LNCAP (cell line): ENCODE measurements around the gene FTO.

Experiments
- TF ChIP-seq, protein P1 (sequence below): fragments of 450-650 bp; IDR thresholded peaks from 2 replicates; pipeline ENCODE4 v1.5.1; 2017; ENCODE audit warnings: mild to moderate bottlenecking

FTO gene

DNA sequence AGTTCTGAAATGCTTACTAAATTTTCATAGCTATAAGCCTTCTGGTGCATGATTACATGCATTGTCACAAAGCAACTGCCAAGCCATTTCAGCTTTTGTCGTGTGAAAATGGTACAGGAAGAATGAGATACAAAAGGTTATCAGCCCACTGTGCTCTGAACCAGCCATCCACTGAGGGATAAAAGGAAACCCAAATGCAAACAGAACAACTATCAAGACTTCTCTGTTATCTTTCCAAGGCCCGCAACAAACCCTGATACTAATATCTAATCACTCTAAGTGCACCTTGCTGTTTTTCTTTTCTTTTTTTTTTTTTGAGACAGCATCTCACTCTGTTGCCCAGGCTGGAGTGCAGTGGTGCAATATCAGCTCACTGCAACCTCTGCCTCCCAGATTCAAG lies 109.0 kb downstream of the FTO start:
- TF ChIP-seq, protein P1, sequence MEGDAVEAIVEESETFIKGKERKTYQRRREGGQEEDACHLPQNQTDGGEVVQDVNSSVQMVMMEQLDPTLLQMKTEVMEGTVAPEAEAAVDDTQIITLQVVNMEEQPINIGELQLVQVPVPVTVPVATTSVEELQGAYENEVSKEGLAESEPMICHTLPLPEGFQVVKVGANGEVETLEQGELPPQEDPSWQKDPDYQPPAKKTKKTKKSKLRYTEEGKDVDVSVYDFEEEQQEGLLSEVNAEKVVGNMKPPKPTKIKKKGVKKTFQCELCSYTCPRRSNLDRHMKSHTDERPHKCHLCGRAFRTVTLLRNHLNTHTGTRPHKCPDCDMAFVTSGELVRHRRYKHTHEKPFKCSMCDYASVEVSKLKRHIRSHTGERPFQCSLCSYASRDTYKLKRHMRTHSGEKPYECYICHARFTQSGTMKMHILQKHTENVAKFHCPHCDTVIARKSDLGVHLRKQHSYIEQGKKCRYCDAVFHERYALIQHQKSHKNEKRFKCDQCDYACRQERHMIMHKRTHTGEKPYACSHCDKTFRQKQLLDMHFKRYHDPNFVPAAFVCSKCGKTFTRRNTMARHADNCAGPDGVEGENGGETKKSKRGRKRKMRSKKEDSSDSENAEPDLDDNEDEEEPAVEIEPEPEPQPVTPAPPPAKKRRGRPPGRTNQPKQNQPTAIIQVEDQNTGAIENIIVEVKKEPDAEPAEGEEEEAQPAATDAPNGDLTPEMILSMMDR, result no peak

DNA sequence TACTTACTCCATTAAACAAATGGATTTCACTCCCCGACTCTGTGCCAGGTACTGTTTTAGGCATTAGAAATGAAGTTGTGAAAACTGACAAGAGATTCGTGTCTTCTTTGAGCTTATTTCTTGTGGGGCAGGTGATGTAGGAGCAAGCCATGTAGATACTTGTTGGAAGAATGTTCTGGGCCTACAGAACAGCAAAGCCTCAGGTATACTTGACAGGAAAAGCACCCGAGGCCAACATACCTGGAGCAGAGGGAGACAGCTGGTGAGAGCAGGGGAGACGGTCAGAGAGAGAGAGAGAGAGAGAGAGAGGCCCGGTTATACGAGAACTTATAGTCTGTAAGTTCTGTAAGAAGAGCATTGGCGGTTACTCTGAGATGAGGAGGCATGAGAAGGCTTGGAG lies 110.8 kb downstream of the FTO start:
- TF ChIP-seq, protein P1, result no peak

GRCh38 chr16:53816211-53816836 lies 112.4 kb downstream of the FTO start:
- TF ChIP-seq, protein P1, result no peak

- TF ChIP-seq, protein P1, result no peak
Measured at GRCh38 chr16:53817117-53817755, 113.3 kb downstream of the FTO start.

DNA sequence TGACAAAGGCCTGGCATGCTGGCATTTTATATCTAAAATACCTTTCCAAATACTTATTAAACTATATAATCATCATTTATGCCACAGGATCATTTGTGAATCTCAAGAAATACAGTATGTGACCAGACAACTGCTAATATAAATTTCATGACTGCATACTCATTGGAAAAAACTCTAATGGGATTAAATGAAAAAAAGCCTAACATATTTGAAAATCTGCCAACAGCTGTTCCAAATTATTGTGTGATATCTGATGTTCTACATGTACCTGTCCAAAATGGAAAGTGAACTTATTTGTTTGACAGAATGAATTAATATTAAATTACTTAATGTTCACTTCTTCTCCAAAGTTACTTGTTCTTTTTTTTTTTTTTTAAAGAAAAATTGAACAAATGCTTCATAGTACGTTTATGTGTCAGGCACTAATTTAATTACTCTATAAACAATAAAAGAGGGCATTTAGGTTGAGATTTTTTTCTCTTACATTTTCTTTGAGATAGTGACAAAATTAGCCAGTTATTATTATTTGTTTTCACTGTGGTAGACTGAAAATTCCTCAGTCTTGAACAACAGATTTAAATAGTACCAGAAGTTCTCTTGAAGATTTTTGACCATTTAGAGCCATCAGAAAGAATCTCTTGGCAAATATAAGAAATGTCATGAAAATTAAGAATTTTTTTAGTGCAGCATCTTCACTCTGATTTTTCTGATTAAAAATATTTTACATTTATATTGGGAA lies 114.0 kb downstream of the FTO start:
- TF ChIP-seq, protein P1, result no peak

GRCh38 chr16:53821487-53821886 lies 117.5 kb downstream of the FTO start:
- TF ChIP-seq, protein P1, result no peak

GRCh38 chr16:53821957-53822625 lies 118.1 kb downstream of the FTO start:
- TF ChIP-seq, protein P1, result no peak
